Bone marrow (tissue), 2 donors: ENCODE data around the gene CACNA2D3.

Experiments
- DNase-seq, 2 donors: peaks; one replicate each; lab custom pipeline; 2025; lab: John Stamatoyannopoulos, UW

The CACNA2D3 gene

DNA sequence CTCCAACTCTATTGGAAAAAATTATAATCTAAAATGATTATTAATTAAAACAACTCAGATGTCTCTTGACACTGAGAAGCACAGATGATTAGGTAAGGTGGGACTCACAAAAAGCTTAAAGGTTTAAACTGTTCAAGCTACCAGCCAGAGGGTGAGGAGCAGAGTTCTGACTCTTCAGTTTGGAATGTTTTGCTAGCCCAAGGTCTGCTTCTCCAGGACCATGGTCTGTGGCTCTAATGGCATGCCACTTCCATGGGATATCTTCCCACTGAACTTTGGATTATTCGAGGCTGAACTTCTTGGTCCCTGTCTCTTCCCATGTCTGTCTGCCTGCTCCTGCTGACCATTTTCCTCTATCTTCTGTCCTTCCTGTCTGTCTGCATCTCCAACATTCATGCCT, 49.2 kb downstream of the CACNA2D3 start:
- DNase-seq, result no peak

DNA sequence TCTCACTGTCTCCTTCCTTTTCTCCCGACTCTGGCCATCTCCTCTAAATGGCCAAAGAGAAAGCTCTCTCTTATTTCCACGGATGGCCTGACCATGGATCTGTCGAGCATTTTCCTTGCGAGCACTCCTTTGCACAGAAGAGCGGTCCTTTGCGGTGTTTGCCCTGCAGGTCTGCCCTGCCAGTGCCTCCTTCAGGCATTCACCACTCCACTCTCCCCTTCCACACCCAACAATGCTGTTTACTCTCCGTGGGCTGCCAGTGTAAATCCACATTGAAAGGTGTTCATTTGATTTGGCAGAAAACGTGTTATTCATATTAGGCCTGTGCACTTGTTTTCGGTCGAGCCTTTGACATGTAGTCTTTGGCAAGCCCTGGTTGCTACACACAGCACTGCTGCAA, 49.6 kb downstream of the CACNA2D3 start:
- no peak for DNase-seq

DNA sequence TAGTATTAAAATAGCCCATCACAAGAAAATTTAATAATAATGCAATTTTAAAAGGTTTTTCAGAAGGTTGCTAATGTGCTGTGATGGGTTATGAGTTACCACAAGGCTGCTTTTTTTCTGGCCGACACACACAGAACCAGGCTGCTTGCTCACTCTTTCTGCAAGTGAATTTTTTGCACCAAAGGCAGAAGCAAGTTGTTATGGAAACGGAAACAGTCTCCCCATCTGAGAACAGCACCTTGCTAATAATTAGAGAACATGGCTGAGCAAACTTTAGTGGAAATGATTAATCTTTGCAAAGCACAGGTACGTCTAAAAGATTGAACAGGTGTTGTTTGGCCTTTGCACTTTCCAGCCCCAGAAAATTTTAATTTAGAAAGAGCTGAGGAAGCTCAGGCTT, 51.0 kb downstream of the CACNA2D3 start:
- DNase-seq, result no peak

DNA sequence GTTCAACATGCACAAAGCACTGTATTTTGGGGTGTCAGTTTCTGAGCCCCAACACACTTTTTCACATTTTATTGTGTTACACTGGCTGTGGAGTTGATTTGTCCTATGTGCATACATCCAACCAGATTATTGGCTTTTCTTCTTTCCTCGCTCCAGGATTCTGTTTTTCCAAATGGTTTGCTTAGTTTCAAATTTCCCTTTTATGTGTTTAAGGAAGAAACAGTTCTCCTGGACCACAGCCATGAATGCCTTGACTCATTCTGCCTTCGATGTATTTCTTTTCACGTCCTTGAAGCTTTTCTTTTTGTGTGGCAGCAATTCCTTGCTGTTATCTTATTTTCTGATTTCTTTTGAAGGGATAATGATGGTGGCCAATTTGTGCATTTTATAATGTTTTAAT, 53.8 kb downstream of the CACNA2D3 start:
- DNase-seq, result no peak

DNA sequence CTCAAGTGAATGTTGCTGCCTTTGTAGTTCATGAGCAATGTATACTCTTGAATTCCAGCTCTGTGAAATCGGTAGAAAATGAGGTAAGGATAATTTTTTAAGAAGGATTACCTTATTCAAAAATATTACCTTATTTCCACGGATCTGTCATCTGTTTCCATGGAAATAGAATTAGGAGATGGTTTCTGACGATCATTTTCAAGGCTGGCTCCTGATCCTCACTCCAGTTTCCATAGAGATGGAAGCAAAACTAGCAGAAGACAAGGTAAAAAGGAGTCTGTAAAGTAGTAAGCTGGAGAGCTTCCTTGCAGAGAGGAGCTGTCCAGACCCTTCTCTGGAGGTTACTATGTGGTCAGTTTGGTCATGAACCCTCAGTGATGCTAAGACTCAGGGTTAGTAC, 55.5 kb downstream of the CACNA2D3 start:
- no peak for DNase-seq

DNA sequence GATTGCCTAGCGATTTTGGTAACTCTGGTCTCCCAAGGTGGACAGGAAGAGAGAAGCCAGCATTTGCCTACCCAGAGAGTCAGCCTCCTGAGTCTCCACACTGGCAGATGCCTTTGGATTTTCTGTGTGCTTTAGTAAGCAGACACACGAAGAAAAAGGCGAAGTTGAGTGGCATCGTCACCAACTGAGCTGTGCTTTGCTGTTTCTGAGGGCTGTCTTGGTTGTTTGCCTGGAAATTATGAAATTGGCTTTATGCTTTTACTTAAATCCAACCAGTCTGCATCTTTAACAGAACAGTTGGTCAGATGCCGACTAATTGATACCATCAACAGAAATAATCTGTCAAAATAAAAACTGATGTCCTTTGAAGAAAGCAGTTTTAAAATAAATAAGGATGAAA, 56.0 kb downstream of the CACNA2D3 start:
- no peak for DNase-seq

DNA sequence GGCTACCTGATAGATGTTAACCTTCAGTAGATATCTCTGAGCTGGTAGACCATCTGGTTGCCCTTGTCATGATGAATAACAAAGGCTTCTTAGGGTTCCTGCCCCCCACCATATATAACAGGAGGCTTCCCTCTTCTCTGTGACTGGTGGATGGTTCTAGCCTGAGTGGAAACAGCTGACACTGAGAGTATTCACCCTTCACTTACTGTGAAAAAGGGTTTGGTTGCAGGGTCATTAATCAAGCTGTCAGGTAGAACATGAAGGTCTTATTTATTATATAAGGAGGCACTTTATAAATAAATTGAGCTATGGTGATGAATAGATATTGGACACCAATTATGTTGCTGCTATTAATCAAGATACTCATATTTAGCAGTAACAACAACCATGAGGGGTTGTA, 58.6 kb downstream of the CACNA2D3 start:
- DNase-seq, result no peak

DNA sequence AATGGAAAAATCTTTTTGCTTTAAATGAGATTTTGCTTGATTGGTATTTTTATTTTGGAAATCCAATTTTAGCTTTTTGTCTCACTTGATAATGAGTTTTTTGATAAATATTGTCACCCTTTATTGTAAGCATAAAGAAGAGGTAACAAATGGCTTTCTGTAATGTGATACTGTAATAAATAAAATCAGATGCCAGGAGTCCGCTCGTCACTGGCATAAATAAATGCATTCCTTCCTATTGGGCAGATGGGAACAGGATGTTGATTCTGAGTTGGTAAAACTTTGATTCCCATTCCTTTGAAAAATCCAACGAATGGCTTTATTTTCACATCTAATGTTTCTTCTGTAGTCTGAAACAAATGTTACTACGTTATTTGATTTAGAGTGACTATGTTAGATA, 59.9 kb downstream of the CACNA2D3 start:
- DNase-seq, result no peak

DNA sequence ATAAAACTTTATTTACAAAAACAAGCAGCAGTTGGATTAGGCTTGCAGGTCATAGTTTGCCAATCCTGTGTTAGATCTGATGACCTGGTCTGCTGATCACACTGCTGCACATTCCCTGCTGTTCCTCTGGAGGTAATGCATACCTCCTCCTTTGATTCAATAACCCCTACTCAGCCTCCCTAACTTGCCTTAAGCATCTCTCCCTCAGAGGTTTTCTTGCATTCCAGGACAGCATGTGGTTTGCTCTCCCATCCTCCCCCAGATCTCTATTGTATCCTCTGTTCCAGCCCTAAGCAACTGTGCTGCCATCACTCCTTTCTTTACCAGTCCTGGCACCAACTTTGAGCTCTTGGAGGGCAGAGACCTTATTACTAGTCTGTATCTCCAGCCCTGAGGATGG, 63.4 kb downstream of the CACNA2D3 start:
- no peak for DNase-seq

DNA sequence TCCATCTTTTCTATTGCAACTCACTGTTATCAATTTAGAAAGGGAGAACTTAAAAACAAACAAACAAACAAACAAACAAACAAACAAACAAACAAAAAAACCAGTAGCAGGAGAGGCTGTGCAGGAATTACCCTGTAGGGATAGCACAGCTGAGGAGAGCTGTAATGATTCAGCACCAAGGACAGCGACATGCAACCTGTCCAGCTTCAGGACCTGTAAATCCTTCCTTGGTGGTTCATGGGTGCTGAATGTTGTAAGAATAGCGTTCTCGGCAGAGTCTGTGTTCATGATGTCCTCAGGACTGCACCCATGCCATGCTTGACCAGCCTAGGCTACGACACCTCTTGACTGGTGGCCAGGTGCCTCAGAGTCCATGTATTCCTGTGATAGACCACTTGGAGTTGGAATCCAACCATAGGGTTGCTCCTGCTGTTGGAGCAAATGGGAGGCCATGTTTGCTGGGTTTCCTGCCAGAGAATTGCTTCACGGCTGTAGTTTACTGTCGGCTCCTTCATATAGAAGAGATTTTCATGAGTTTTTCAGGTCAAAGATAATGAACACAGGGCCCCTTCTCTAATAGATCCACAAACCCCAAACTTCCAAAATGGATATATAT, 65.9 kb downstream of the CACNA2D3 start:
- no peak for DNase-seq

DNA sequence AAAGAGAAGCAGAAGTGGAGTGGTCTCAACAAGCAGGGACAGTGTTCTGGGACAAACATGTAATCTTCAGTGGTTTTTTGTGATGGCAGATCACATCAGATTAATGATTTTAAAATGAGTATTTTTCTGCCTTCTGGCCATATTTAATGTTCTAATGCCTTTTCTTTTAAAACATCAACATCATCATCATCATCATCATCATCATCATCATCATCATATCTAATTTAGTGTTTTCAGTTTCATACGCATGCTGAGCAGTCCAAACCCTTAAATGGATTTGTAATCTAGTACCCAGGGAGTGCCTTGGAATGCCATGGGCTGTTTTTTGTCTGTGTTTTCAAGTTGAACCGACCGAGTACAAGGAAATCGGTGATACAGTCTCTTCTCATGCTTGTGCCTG, 68.9 kb downstream of the CACNA2D3 start:
- no peak for DNase-seq

DNA sequence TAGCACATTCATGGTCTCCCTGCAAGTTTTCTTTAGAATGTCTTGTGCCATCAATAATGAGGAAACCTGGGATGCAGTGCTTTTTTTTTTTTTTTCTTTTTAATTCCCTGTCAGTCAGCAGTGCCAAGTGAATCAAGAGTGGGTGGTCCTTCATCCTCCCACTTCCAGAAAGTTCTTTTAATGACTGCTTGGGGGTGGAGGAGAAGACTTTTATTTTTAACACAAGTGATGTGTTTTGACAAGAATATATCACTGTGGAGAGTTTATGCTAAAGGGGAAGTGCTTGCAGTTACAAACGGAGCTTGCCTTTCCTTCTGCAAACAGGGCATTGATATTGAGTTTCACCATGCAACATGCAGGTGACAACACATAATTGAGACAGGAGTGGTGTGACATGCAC, 69.7 kb downstream of the CACNA2D3 start:
- DNase-seq, result no peak

DNA sequence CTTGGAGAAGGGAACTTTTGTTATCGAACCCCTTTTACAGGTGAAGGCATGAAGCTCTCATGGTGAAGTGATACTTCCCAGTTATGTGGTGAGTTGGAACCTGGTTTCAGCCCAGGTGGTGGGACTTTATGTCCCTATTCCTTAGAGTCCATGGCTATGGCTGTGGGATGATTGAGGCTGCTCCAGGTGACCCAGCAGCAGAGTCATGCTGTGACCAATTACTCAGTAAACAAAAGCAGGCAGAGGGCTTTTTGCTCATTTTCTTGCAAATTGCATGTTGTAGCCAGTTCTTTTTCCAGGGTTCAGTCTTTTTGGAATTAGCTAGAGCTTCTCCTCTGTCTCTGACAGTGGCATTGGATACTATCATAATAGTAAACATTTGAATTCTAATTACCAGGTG, 70.7 kb downstream of the CACNA2D3 start:
- no peak for DNase-seq

DNA sequence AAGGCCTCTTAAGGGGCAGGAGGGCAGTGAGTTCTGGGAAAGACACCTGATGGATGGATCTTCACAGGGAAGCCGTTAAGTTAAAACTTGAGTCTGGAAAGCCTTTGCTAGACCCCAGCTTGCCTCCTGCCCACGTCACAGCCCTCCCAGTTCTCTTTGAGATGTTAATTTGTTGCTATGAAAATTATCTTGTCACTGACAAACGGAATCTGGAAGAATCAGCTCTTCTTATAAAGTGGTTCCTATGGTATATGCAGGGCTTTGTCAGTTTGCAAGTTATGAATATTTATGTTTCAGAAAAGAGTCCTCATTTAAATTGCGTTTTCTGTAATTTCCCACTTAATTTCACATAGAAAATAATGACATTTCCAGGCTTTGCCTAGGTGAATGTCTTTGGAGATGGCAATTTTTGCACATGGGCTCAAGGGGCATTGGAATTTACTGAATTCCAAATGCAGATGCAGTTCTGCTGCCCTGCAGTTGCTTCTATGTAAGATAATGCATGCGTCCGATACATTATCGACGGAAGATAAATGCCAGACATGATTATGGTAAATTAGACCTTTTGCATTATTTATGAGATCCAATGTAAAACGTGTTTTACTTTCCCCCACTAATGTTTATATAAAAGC, 74.1 kb downstream of the CACNA2D3 start:
- DNase-seq, result no peak

DNA sequence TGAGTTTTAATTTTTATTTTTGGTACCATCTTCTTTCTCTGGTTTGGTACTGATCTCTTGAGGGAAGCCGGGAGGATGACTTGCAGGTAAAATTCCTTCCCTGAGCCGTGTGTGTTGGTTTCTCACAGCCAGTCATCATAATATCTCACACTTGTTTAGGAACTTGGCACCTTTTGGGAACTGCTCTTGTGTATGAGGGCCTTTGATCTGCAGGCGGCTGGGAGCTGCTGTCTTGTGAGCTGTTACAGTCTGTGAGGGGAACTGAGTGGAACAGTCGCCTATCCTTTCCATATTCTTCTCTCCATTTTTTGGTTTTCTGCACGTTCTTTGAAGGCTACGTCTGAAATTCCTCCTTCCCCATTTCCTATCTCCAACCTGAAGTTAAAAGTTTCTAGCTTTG, 75.2 kb downstream of the CACNA2D3 start:
- DNase-seq, result no peak

DNA sequence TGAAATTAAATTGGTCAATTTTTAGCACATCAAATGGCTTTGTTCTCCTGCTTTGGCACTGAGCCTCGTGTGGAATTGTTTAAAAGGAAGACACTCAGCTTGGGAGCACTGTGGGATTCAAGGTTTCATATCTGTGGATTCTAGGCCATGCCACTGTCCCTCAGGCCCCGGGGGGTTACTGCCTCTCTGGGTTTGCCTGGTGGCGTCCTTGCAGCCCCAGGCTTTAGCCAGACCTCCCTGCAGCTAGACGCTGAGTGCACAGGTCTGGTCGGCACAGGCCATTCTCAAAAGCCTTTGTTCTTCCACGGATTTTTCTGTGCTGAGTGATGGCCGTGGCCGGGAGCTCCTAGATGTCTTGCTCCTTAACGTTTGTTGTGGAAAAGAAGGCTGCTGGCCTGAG, 76.2 kb downstream of the CACNA2D3 start:
- no peak for DNase-seq

DNA sequence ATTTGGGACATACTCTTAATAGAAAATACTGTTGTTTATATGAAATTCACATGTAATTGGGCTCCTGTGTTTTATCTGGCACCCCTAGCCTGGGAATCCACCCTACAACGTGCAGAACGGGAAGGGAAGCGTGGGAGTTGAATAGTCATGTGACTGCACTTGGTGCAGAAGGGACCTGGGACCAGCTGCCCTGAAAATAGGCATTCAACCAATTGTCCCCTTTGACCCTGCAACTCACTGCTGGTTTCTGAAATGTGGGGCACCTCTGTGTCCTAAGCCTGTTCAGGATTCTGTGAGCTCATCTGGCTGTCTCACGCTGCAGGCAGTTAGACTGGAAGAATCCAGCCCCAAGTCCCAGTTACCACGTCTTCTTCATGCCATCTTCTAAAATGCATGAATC, 79.7 kb downstream of the CACNA2D3 start:
- no peak for DNase-seq

DNA sequence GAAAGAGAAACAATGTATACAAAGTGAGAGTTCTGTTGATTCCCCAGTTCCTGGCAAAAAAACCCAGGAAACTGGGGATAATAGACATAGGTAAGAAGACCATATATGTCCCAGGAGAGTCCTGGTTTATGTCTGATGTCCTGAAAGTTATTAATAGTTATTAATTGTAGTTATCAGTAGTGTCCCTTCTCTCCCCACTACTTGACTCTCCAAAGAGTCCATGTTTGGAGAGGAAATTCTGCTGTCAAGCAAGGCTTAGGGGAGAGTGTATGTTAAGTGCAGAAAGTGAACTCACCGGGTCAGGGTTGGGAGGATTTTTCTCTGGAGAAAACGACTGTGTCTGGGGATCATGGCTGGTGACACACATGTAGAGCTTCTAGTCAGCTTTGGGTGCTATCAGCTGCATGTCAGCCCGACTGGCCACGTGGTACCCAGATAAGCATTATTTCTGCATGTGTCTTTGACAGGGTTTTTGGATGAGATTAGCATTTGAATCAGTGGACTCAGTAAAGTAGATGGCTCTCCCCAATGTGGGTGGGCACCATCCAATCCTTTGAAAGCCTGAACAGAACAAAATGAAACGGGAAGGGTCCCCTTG, 80.4 kb downstream of the CACNA2D3 start:
- DNase-seq, result no peak

DNA sequence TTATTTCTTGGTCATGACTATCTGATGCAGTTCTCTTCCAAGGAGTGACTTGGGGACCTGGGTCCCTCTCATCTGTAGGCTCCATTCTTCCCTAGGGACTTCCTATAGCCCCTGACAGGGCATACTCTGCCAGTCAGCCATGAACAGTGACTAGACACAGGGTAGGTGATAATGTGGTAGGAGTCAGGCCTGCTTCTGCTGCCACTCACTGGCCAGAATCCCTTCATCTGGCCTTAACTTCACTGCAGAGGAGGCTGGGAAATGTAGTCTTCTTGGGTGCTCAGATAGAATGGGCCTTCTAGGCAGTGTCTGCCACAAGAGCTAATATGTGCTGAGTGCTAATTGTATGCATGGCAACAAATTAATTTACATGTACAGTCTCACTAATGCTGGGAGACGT, 84.5 kb downstream of the CACNA2D3 start:
- DNase-seq, result no peak

DNA sequence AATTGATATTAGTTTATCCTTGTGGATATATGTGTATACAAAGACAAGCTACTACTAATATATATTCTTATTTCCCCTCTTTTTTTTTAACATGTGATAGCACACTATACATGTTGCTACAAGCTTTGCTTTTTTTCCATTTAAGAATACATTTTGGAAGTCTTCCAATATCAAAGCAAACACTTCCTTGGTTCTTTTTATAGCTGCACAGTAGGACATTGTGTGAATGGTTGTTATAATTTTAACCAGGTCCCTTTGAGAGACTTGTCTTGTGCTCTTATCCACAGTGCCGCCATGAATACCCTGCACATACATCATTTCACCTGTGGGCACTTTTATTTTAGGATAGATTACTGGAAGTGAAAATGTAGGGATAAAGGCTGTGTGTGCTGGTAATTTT, 88.7 kb downstream of the CACNA2D3 start:
- DNase-seq, result no peak

DNA sequence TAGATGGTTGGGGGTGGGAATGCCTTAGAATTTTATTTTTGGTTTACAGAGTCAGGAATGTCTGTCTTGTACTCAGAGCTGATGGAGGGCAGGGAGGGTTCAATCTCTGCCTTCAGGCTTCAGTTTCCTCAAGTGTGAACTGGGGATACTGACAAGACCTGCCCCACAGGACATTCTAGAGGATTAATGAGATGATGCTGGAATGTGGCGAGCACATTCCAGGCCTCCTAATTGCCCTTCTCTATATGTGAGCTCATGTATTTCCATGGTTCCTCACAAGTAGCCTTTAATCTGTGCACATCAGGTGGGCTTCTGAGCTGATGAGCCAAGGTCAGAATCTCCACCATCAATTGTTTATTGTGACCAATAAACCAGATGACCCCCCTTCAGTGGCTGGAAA, 90.4 kb downstream of the CACNA2D3 start:
- no peak for DNase-seq

DNA sequence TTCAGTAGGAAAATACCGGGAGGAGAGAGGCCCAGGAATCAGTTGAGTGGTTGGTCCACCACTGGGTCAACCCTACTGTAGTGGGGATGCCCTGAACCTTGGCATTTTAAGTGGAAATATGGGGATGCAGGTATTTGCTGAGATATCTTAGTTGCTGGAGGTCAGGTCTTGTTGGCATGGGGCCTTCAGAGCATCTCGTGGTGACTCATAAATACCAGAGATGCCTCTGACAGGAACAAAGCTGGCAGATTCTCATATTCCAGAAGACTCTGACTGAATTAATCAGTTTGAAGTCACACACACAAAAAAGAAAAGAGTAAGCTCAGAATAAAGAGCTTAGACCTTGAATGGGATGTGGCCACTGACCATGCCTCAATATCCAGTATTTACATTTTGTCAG, 91.6 kb downstream of the CACNA2D3 start:
- DNase-seq, result no peak

DNA sequence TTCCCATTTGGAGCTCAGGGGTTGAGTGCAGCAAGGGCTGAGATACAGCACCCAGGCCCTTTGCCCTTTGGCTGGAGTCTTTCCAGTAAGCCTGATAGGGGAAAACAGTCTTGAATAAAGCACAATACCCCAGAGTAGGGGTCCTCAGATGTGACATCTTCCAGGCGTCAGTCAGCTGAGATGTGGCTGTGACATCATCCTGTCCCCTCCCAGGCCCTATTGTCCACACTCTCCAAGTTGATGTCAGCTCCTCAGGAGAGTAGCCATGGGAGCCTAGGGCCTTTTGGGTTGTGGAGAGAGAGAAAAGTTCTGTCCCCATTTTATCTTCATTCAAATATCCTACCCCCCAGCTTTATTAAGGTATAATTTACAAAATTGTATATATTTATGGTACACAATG, 92.5 kb downstream of the CACNA2D3 start:
- DNase-seq, result no peak

DNA sequence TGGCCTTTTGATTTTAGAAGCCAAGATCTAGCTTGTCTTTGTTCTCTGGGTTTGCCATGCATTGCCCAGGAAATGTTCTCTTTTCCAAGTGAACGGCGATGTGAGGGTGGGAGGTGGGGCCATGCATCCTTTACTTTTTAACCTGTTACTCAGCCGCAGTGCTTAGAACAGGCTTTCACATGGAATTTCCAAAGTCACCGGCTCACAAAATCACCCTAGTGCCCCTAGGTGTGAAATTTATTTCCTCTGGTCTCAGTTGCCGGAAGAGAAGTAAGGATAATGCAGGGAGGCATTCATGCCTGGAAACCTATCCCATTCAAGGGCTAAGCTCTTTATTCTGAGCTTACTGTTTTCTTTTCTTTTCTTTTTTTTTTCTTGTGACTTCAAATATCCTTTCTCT, 93.2 kb downstream of the CACNA2D3 start:
- no peak for DNase-seq
